ENCODE data around the gene ANKS1A.
"Not testable (repeated sequence)": the region's sequence is repeated elsewhere in the genome, so short reads cannot be mapped to it uniquely, and the experiment has no call there.

The ANKS1A gene

GRCh38 chr6:34888874-34889555, at the start of gene ANKS1A:
TSS of gene ANKS1A (plus strand) at chr6:34889255. CDS start at chr6:34889403, 148 bp downstream.
- FAIRE-seq: no peak

DNA sequence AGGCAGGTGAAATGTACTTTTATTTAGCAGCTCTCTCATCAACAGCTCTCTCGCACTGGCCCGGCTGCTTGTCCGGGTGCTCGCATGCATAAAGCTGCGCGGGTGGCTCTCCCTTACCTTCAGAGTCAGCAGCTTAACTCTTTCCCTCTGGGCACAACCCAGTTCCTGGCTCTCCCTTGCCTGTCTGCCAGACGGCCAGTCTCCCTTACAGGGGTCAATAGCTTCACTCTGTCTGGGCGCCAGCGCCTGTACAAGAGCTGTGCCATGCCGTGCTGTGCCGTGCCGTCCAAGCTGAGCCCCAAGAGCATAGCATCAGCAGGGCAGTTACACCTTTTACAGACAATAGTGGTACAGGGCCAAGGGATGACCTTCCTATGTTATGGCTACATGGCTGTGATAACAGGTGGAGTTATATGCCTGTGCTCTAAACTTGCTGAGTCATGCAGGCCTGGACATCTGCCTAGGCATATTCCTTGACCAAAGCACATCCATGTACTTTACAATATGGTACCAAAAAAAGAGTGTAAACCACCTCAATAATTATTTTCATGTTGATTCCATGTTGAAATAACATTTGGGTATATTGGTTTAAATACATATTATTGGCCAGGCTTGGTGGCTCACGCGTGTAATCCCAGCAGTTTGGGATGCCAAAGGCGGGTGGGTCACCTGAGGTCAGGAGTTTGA, 49.2 kb upstream of the ANKS1A start:
- FAIRE-seq: no peak

- not testable (repeated sequence) for FAIRE-seq
These were observed 40.0 kb upstream of the ANKS1A start for GRCh38 chr6:34849066-34849465.

GRCh38 chr6:34851361-34851760, 37.7 kb upstream of the ANKS1A start:
- FAIRE-seq: no peak

DNA sequence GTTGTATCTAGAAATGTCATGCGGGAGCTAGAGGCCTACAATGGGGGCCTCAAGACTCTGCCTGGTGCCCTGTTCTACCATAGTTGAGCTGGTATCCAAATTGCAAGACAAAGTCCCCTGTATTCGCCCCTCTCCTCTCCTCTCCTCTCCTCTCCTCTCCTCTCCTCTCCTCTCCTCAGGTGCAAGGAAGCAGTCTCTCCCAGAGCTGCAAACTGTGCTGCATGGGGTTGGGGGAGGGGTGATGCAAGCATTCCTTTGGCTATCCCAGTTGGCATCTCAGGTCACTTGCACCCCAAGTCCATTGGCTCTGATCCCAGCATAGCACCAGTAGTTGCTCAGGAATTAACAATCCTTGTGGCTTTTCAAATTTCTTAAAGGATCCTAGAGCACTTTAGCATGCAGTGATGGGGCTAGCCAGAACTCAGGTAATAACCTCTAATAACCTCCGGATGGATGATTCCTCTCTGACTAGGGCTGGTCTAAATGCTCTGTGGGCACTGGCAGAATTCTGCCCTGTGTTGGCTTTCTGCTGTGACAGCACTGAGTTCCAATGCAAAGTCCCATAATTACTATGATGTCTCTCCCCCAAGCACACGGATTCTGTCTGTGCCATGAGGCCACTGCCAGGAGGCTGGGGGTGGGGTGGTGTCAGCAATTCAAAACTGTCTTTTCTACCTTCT, 36.5 kb upstream of the ANKS1A start:
- no peak for FAIRE-seq

DNA sequence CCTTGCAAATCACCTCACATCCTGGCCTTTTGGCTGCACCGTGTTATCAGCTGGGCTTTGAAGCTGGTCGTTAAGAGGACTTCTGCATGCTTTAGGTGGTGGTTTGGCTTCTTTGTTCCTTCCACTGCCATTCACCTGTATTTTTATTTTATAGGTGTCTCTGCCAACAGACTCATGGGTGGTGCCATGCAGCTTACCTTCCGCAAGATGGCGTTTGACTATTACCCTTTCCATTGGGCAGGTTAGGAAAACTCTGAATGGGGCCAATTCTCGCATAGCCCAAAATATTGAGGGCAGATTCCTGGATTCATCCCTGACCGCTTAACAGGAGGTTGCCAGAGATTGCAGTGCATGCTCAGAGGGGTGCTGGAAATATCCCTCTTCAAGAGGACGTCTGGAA, 33.6 kb upstream of the ANKS1A start:
- FAIRE-seq: no peak

GRCh38 chr6:34858681-34859080, 30.4 kb upstream of the ANKS1A start:
- no peak for FAIRE-seq

- FAIRE-seq: no peak
These were observed 29.1 kb upstream of the ANKS1A start for GRCh38 chr6:34859951-34860350.

- FAIRE-seq: no peak
These were observed 28.3 kb upstream of the ANKS1A start for GRCh38 chr6:34860776-34861175.

GRCh38 chr6:34864007-34864406, 25.0 kb upstream of the ANKS1A start:
- FAIRE-seq: no peak

GRCh38 chr6:34865107-34865506, 23.9 kb upstream of the ANKS1A start:
- no peak for FAIRE-seq

DNA sequence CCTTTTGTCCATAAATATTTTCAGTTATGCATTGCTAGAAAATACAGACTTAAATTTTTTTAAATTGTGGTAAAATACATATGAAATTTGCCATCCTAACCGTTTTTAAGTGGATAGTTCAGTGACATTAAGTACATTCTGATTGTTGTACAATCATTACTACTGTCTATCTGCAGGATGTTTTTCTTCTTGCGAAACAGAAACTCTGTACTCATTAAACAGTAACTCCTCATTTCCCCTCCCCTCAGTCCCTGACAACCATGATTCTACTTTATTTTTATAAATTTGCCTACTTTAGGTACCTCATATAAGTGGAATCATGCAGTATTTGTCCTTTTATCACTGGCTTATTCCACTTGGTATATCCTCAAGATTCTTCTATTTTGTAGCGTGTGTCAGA, 22.5 kb upstream of the ANKS1A start:
- no peak for FAIRE-seq

GRCh38 chr6:34867484-34867883, 21.6 kb upstream of the ANKS1A start:
- FAIRE-seq: no peak

- no peak for FAIRE-seq
These were observed 17.2 kb upstream of the ANKS1A start for GRCh38 chr6:34871853-34872252.

DNA sequence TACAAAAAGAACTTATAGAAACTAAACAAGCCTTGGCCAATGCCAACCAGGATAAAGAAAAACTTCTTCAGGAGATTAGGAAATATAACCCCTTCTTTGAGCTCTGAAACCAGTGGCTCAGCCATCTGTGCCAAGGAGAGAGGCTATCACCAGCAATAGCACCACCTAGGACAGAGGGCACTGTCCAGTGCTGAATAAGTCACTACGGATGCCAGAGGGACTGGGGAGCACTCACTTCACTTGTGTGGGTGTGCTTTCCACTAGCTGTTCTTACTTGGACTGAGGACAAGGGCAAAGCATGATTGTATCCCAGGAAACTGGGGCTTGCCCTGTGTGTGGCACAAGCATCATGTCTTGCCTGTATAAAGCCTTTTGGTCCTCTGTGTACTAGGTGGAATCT, 16.7 kb upstream of the ANKS1A start:
- no peak for FAIRE-seq

- FAIRE-seq: no peak
These were observed 13.5 kb upstream of the ANKS1A start for GRCh38 chr6:34875292-34876213.

DNA sequence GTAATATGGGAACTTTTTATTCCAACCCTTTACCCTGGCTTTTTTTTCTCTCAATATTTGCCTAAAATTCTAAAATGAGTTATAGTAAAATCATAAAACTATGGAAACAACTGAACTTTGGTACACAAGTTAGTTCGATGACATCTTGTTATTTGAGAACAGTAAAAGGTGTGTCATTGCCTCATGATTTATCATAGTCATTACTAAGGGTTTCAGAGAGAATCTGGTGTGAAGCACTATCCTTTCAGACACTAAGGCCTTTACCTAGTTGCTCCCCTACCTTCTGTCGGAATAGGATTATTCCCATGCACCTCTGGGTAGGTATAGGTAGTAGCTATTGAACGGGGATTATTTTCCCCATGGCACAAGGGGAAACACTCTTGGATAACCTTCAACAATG, 12.6 kb upstream of the ANKS1A start:
- no peak for FAIRE-seq

DNA sequence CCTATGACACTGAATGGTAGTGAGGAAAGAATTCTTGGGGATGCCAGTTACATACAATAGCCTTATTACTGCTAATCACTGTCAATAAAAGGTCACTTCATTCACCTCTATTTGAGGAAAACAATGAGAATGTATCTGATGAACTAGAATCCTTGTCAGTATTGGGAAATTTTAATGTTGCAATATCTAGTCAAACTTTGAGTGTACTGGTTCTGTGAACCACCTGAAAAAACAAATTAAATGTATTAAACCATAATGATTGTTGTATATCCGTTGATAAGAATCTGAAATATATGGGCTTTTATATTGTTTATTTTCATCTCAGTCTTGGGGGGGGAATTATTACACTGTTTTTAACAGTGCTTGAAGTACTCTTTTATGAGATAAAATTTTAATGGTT, 11.8 kb upstream of the ANKS1A start:
- FAIRE-seq: no peak

- FAIRE-seq: no peak
These were observed 11.1 kb upstream of the ANKS1A start for GRCh38 chr6:34877869-34878485.

- FAIRE-seq: not testable (repeated sequence)
These were observed 5.0 kb upstream of the ANKS1A start for GRCh38 chr6:34884073-34884472.

- FAIRE-seq: no peak
These were observed 4.1 kb upstream of the ANKS1A start for GRCh38 chr6:34884996-34885395.

DNA sequence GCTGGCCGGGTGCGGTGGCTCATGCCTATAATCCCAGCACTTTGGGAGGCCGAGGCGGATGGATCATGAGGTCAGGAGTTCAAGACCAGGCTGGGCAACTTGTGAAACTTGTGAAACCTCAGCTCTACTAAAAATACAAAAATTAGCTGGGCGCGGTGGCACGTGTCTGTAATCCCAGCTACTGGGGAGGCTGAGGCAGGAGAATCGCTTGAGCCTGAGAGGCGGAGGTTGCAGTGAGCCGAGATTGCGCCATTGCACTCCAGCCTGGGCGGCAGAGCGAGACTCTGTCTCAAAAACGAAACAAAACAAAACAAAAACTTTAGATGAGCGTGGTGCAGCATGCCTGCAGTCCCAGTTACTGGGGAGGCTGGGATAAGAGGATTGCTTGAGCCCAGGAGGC, 3.2 kb upstream of the ANKS1A start:
- FAIRE-seq: not testable (repeated sequence)
